Stimulated activated CD4-positive, alpha-beta T cell treated with anti-CD3 and anti-CD28 coated beads, Interleukin-4, amount 100 ng/mL, for 24 hours (primary cell): ENCODE results near the gene ZIM2.
"Not testable (repeated sequence)": the region's sequence is repeated elsewhere in the genome, so short reads cannot be mapped to it uniquely, and the experiment has no call there.

ENCODE experiments used
- DNase-seq: peaks from one replicate; pipeline ENCODE4 v3.0.0-alpha.2; 2020

The ZIM2 gene

DNA sequence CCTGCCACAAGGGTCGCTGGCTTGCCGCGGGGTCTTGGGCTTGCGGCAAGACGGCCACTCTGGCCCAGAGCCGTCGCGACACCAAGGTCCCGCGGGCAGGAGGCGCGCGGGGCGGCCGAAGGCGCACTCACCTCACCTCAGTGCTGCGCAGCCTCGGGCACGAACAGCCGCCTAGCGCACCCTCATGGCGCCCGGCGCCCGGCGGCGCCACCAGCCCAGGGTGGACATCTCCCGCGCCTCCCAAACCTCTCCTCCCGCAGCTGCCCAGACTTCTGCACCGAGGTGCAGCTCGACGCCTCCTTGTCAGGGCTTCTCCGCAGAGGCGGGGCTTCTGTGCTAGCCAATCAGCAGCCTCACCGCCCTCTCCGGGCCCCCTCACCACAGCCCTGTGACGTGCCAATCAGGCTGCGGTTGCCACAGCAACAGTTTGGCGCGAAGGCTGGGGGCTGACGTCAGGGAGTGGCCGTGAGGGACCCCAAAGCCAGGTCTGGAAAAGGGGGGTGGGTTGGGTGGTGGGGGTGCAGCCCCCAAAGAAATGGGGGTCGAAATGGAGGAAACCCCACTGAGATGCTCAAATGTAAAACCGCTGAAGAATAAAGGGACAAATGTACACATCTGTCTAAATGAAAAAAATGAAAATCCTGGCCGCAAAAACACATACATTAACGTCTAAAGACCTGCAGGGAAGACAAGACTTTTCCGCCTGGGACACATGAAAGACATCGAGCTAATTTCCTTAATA, at the start of gene ZIM2, which contains the start of gene PEG3:
Gene ZIM2 (minus strand): TSS at position 276 of the 742 bp plus-strand sequence. CDS start 16,449 bp downstream, outside the sequence.
Gene PEG3 (minus strand): TSS at position 276 of the 742 bp plus-strand sequence. CDS start 16,071 bp downstream, outside the sequence.
- DNase-seq: no peak

- no peak for DNase-seq
Observed at GRCh38 chr19:56885173-56885985, 44.9 kb upstream of the ZIM2 start.

- DNase-seq: no peak
Observed at GRCh38 chr19:56884441-56884840, 43.9 kb upstream of the ZIM2 start.

DNA sequence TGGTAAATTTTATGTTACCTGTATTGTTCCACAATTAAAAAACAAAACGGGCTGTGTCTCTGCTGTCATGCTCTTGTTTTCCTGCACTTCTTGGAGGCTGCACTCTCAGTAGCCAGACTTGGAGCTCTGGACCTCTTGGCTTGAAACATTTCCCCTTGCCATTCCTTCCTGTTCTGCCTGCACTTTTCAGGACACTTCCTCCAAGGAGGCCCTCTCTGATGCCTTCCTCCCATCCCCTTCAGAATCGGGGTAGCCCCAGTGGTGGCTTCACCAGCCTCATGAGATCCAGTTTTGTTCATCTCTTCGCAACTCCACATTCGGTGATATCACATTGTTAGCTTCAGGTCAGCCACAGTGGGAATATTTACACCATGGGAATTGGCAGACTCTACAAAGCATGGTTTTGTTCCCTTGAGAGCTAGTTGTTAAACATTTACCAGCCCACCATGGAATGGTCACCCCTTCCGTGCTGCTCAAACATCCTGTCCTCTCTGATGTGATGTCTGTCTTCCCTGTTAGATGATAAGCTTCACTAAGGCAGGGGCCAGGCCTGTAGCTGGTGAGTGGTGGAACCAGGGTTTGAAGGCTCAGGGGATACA, 40.2 kb upstream of the ZIM2 start:
- no peak for DNase-seq

GRCh38 chr19:56877069-56877715, 36.7 kb upstream of the ZIM2 start:
- no peak for DNase-seq

DNA sequence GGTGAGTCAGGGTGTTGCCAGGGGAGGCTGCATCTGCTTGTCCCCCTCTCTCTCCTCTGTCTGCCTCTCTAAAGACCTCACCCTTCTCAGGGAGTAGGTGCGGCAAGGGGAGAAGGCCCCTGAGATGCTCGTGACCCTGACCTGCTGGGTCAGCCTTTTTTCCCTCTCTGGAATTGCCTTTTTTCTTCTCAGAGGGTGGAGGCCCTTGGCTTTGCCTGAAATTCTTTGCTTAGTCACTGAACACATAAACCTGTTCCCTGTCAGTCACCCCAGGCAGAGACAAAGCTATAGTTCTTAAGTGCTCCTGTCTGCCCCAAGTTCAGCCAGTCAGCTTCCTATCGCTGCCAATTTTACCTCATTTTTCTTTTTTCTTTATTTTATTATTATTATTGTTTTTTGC, 35.2 kb upstream of the ZIM2 start:
- DNase-seq: no peak

GRCh38 chr19:56874530-56874929, 34.0 kb upstream of the ZIM2 start:
- no peak for DNase-seq

GRCh38 chr19:56873493-56873892, 33.0 kb upstream of the ZIM2 start:
- DNase-seq: no peak

GRCh38 chr19:56869886-56870285, 29.4 kb upstream of the ZIM2 start:
- DNase-seq: no peak

- no peak for DNase-seq
Observed at GRCh38 chr19:56868446-56868845, 27.9 kb upstream of the ZIM2 start.

GRCh38 chr19:56866538-56866937, 26.0 kb upstream of the ZIM2 start:
- DNase-seq: no peak

- no peak for DNase-seq
Observed at GRCh38 chr19:56864443-56865125, 24.1 kb upstream of the ZIM2 start.

- DNase-seq: no peak
Observed at GRCh38 chr19:56862741-56863140, 22.2 kb upstream of the ZIM2 start.

GRCh38 chr19:56860409-56860808, 19.9 kb upstream of the ZIM2 start:
- not testable (repeated sequence) for DNase-seq

- DNase-seq: no peak
Observed at GRCh38 chr19:56858026-56858425, 17.5 kb upstream of the ZIM2 start.

- DNase-seq: no peak
Observed at GRCh38 chr19:56856822-56857221, 16.3 kb upstream of the ZIM2 start.

- DNase-seq: not testable (repeated sequence)
Observed at GRCh38 chr19:56852361-56852760, 11.8 kb upstream of the ZIM2 start.

DNA sequence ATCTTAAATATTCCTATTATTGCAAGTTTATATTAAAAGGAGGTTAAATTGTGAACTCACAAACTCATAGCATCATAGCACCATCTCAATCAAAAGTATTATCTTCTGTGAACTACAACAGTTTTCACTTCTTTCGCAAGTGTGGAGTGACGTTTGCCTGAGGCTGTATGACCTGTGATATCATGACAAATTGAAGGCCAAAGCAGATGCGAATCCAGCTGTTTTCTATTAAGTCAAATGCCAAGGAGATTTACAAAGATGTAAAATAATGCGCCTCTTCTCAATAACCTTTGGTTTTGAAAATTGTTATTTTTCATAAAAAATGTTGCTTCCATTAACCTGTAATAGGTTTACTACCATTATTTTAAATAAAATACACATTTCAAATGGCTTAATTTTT, 7.6 kb upstream of the ZIM2 start:
- DNase-seq: no peak

DNA sequence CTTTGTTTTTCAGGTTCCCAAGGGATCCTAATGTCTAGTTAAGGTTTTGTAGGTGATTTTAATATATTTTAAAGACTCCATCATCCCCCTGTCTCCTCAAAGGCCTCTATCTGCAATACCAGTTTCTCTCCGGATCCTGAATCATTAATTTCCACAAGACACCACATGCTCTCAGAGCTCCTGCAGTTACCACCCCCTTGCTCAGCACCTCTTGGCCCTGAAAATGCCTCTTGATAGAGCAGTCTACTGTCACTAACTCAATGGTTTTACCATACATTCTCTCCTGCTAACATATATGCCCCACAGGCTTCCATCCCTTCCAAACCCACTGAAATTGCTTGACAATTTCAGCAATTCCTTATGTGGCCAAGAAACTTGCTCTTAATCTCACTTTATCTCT, 1.9 kb upstream of the ZIM2 start:
- DNase-seq: no peak

GRCh38 chr19:56841193-56841543, 642 bp upstream of the ZIM2 start:
- no peak for DNase-seq

DNA sequence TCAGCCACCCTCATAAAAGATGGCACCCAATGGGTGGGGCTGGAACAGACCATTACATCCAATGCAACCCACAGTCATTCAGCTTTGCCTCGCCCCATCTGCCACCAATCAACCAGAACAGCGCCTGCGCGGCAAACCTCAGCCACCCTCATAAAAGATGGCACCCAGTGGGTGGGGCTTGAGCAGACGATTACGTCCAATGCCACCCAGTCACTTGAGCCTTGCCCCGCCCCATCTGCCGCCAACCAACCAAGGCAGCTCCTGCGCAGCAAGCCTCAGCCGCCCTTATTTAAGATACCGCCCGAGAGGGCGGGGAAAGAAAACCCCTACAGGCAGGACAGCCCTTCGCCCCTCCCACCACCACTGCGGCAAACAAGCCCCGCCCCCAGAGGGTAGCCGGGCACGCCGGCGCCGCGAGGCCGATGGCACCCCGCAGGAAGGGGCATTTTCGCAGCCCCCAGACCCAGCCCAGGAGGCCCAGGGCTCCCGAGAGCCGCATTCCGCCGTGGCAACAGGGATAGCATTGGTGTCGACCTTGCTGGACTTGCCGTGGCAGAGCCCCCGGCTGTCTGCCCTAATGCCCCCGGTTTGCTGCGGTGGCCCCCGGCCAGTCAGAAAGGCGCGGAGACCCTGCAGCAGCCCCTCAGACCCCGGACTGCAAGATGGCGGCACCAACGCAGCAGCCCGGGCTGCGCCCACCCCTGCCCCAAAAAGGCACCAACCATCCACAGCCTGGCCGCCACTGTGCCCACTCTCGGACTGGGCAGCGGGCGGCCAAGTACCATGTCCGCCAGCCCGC, 675 bp downstream of the ZIM2 start:
- no peak for DNase-seq
